SK-N-SH treated with all-trans-retinoic acid at 6 μM for 48 hours (cell line): ENCODE data around the gene FNDC3B.
"Not testable (repeated sequence)": the region's sequence is repeated elsewhere in the genome, so short reads cannot be mapped to it uniquely, and the experiment has no call there.

Experiments used
- ATAC-seq: fragments of 200-7000 bp; cut with Tn5 transposase; 3 replicates; pipeline ENCODE4 v1.9.1; 2020; ENCODE audit warnings: mild to moderate bottlenecking, moderate library complexity
- ARNTL ChIP-seq: fragments of 450-650 bp; formaldehyde crosslinking; IDR thresholded peaks from 2 replicates; pipeline ENCODE4 v1.5.0; 2020; ENCODE audit warnings: low read depth, mild to moderate bottlenecking, moderate library complexity, borderline replicate concordance
- CREB5 ChIP-seq: fragments of 250-450 bp; sonication (Bioruptor Pico); IDR thresholded peaks from 2 replicates; pipeline ENCODE4 v1.5.1; 2020; ENCODE audit warnings: low read depth, mild to moderate bottlenecking, moderate library complexity
- CSDC2 ChIP-seq: fragments of 250-450 bp; sonication (Bioruptor Pico); IDR thresholded peaks from 2 replicates; pipeline ENCODE4 v1.5.0; 2020; ENCODE audit warnings: mild to moderate bottlenecking, moderate library complexity
- CSRNP3 ChIP-seq: fragments of 250-450 bp; sonication (Bioruptor Pico); IDR thresholded peaks from 2 replicates; pipeline ENCODE4 v1.5.1; 2021; ENCODE audit warnings: mild to moderate bottlenecking, moderate library complexity
- ESRRG ChIP-seq: fragments of 250-450 bp; sonication (Bioruptor Pico); IDR thresholded peaks from 2 replicates; pipeline ENCODE4 v1.6.1; 2021; ENCODE audit warnings: mild to moderate bottlenecking
- GLIS3 ChIP-seq: fragments of 250-450 bp; sonication (Bioruptor Pico); IDR thresholded peaks from 2 replicates; pipeline ENCODE4 v1.5.0; 2020; ENCODE audit warnings: mild to moderate bottlenecking, moderate library complexity
- ISL1 ChIP-seq: fragments of 250-450 bp; sonication (Bioruptor Pico); IDR thresholded peaks from 2 replicates; pipeline ENCODE4 v2.1.2; 2022; ENCODE audit warnings: mild to moderate bottlenecking, moderate library complexity
- OSR1 ChIP-seq: fragments of 250-450 bp; sonication (Bioruptor Pico); IDR thresholded peaks from 2 replicates; pipeline ENCODE4 v1.8.0; 2022; ENCODE audit warnings: moderate library complexity, mild to moderate bottlenecking, inconsistent platforms
- RARB ChIP-seq: fragments of 250-450 bp; sonication (Bioruptor Pico); IDR thresholded peaks from 2 replicates; pipeline ENCODE4 v1.8.0; 2021; ENCODE audit warnings: mild to moderate bottlenecking, moderate library complexity
- SNAI2 ChIP-seq: fragments of 250-450 bp; sonication (Bioruptor Pico); IDR thresholded peaks from 2 replicates; pipeline ENCODE4 v1.5.0; 2020; ENCODE audit warnings: mild to moderate bottlenecking, moderate library complexity
- TCF4 ChIP-seq: fragments of 250-450 bp; sonication (Bioruptor Pico); IDR thresholded peaks from 2 replicates; pipeline ENCODE4 v1.8.0; 2021; ENCODE audit warnings: mild to moderate bottlenecking, moderate library complexity, borderline replicate concordance
- TOX ChIP-seq: fragments of 250-450 bp; sonication (Bioruptor Pico); IDR thresholded peaks from 2 replicates; pipeline ENCODE4 v1.8.0; 2021; ENCODE audit warnings: mild to moderate bottlenecking, moderate library complexity, borderline replicate concordance
- ZC3H10 ChIP-seq: fragments of 250-450 bp; sonication (Bioruptor Pico); IDR thresholded peaks from 2 replicates; pipeline ENCODE4 v1.5.1; 2021; ENCODE audit warnings: mild to moderate bottlenecking, moderate library complexity
- ZFP3 ChIP-seq: fragments of 250-450 bp; sonication (Bioruptor Pico); IDR thresholded peaks from 2 replicates; pipeline ENCODE4 v1.5.0; 2020; ENCODE audit warnings: mild to moderate bottlenecking, moderate library complexity
- ZFP30 ChIP-seq: fragments of 450-650 bp; formaldehyde crosslinking; IDR thresholded peaks from 2 replicates; pipeline ENCODE4 v1.5.0; 2022; ENCODE audit warnings: mild to moderate bottlenecking, moderate library complexity
- ZNF565 ChIP-seq: fragments of 450-650 bp; formaldehyde crosslinking; conservative IDR thresholded peaks from 2 replicates; pipeline ENCODE4 v1.5.0; 2020; ENCODE audit warnings: low read depth, mild to moderate bottlenecking, moderate library complexity
- ZNF70 ChIP-seq: fragments of 450-650 bp; formaldehyde crosslinking; IDR thresholded peaks from 2 replicates; pipeline ENCODE4 v1.5.0; 2020; ENCODE audit warnings: mild to moderate bottlenecking, moderate library complexity
- ZNF8 ChIP-seq: fragments of 450-650 bp; formaldehyde crosslinking; IDR thresholded peaks from 2 replicates; pipeline ENCODE4 v1.5.0; 2020; ENCODE audit warnings: mild to moderate bottlenecking, moderate library complexity
- TF ChIP-seq, protein P1 (sequence below): fragments of 250-450 bp; sonication (Bioruptor Pico); IDR thresholded peaks from 2 replicates; pipeline ENCODE4 v1.8.0; 2021; ENCODE audit warnings: low read depth, mild to moderate bottlenecking, moderate library complexity, borderline replicate concordance
- TF ChIP-seq, protein P2 (sequence below): fragments of 250-450 bp; sonication (Bioruptor Pico); IDR thresholded peaks from 2 replicates; pipeline ENCODE4 v1.8.0; 2020; ENCODE audit warnings: mild to moderate bottlenecking, moderate library complexity, borderline replicate concordance
- TF ChIP-seq, protein P3 (sequence below): fragments of 250-450 bp; sonication (Bioruptor Pico); IDR thresholded peaks from 2 replicates; pipeline ENCODE4 v1.5.0; 2020; ENCODE audit warnings: mild to moderate bottlenecking, moderate library complexity

The FNDC3B gene

DNA sequence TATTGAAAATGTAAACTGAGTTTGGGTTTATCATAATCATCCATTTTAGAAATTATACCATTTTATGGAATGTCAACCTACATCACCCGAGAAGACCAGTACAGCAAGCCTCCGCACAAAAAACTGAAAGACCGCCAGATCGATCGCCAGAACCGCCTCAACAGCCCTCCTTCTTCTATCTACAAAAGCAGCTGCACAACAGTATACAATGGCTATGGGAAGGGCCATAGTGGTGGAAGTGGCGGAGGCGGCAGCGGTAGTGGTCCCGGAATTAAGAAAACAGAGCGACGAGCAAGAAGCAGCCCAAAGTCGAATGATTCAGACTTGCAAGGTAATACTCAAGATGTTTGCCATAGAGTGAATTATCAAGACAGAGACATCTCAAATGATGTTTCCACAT is 211.8 kb downstream of the FNDC3B start:
- ATAC-seq = no peak
- TF ChIP-seq ZFP3 (CRISPR knock-in tag) (no peak), ESRRG (no peak), ZNF70 (CRISPR knock-in tag) (no peak), ZC3H10 (CRISPR knock-in tag) (no peak), TCF4 (CRISPR knock-in tag) (no peak), TOX (CRISPR knock-in tag) (no peak), CSRNP3 (no peak), RARB (CRISPR knock-in tag) (no peak), SNAI2 (CRISPR knock-in tag) (no peak), CREB5 (CRISPR knock-in tag) (no peak), ZNF565 (CRISPR knock-in tag) (no peak), ARNTL (CRISPR knock-in tag) (no peak), ISL1 (CRISPR knock-in tag) (no peak), ZNF8 (CRISPR knock-in tag) (no peak), GLIS3 (CRISPR knock-in tag) (no peak)
- TF ChIP-seq, protein P1, sequence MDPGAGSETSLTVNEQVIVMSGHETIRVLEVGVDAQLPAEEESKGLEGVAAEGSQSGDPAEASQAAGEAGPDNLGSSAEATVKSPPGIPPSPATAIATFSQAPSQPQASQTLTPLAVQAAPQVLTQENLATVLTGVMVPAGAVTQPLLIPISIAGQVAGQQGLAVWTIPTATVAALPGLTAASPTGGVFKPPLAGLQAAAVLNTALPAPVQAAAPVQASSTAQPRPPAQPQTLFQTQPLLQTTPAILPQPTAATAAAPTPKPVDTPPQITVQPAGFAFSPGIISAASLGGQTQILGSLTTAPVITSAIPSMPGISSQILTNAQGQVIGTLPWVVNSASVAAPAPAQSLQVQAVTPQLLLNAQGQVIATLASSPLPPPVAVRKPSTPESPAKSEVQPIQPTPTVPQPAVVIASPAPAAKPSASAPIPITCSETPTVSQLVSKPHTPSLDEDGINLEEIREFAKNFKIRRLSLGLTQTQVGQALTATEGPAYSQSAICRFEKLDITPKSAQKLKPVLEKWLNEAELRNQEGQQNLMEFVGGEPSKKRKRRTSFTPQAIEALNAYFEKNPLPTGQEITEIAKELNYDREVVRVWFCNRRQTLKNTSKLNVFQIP = no peak
- TF ChIP-seq, protein P2, sequence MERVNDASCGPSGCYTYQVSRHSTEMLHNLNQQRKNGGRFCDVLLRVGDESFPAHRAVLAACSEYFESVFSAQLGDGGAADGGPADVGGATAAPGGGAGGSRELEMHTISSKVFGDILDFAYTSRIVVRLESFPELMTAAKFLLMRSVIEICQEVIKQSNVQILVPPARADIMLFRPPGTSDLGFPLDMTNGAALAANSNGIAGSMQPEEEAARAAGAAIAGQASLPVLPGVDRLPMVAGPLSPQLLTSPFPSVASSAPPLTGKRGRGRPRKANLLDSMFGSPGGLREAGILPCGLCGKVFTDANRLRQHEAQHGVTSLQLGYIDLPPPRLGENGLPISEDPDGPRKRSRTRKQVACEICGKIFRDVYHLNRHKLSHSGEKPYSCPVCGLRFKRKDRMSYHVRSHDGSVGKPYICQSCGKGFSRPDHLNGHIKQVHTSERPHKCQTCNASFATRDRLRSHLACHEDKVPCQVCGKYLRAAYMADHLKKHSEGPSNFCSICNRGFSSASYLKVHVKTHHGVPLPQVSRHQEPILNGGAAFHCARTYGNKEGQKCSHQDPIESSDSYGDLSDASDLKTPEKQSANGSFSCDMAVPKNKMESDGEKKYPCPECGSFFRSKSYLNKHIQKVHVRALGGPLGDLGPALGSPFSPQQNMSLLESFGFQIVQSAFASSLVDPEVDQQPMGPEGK (CRISPR knock-in tag) = no peak
- TF ChIP-seq, all 23 proteins: peak for 0

- ATAC-seq = no peak
- TF ChIP-seq, protein P3, sequence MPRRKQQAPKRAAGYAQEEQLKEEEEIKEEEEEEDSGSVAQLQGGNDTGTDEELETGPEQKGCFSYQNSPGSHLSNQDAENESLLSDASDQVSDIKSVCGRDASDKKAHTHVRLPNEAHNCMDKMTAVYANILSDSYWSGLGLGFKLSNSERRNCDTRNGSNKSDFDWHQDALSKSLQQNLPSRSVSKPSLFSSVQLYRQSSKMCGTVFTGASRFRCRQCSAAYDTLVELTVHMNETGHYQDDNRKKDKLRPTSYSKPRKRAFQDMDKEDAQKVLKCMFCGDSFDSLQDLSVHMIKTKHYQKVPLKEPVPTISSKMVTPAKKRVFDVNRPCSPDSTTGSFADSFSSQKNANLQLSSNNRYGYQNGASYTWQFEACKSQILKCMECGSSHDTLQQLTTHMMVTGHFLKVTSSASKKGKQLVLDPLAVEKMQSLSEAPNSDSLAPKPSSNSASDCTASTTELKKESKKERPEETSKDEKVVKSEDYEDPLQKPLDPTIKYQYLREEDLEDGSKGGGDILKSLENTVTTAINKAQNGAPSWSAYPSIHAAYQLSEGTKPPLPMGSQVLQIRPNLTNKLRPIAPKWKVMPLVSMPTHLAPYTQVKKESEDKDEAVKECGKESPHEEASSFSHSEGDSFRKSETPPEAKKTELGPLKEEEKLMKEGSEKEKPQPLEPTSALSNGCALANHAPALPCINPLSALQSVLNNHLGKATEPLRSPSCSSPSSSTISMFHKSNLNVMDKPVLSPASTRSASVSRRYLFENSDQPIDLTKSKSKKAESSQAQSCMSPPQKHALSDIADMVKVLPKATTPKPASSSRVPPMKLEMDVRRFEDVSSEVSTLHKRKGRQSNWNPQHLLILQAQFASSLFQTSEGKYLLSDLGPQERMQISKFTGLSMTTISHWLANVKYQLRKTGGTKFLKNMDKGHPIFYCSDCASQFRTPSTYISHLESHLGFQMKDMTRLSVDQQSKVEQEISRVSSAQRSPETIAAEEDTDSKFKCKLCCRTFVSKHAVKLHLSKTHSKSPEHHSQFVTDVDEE (CRISPR knock-in tag) = no peak
- TF ChIP-seq ZFP30 (no peak), TCF4 (CRISPR knock-in tag) (no peak), ESRRG (no peak), ISL1 (CRISPR knock-in tag) (no peak), OSR1 (CRISPR knock-in tag) (no peak), CSDC2 (CRISPR knock-in tag) (no peak), SNAI2 (CRISPR knock-in tag) (no peak)
- TF ChIP-seq, protein P1 = no peak
- TF ChIP-seq, all 23 proteins: peak for 0
These were observed 213.8 kb downstream of the FNDC3B start for GRCh38 chr3:172253200-172253599.

DNA sequence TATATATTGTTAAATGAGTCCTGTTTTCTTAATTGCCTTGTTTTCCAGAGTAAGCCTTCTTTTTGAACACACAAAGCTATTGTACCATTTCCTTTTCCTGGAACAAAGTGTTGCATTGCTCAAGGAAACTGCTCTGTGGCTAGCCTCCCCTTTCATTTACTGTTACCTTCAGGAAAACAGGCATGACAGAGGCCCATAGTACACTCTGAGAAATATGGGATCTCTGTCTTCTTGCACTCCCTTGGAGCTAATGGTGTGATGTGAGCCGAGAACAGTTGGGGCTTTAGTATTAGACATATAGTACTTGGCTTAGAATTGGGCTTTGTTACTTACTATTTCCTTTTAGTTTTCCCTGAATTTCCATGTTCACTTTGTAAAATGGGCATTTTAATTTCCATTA is 215.2 kb downstream of the FNDC3B start:
- TF ChIP-seq OSR1 (CRISPR knock-in tag) = no peak
- no peak for TF ChIP-seq ZNF565 (CRISPR knock-in tag)
- ATAC-seq = no peak

GRCh38 chr3:172255321-172255720 is 215.9 kb downstream of the FNDC3B start:
- not testable (repeated sequence) for ATAC-seq
